ENCODE measurements around the gene OR5M3.

DNA sequence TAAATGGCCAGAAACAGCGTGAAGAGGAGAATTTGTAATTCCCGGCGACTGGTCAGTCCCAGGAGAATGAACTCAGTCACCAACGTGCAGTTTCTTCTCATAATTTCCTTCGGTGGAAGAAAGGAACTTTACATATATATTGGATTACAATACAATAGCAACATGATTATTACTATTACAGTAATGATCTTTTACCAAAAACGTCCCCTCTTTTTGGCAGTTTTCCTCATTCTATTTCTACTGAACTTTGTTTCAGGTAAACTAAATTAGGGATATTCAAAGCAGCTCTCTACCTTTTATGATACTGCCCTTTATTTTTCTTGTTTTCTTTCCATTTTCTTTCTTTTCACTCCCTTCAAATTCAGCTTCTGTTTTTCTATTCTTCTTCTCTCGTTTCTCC, 18.1 kb upstream of the OR5M3 start, which contains the start of gene OR5M8:
- TF ChIP-seq, protein P1, sequence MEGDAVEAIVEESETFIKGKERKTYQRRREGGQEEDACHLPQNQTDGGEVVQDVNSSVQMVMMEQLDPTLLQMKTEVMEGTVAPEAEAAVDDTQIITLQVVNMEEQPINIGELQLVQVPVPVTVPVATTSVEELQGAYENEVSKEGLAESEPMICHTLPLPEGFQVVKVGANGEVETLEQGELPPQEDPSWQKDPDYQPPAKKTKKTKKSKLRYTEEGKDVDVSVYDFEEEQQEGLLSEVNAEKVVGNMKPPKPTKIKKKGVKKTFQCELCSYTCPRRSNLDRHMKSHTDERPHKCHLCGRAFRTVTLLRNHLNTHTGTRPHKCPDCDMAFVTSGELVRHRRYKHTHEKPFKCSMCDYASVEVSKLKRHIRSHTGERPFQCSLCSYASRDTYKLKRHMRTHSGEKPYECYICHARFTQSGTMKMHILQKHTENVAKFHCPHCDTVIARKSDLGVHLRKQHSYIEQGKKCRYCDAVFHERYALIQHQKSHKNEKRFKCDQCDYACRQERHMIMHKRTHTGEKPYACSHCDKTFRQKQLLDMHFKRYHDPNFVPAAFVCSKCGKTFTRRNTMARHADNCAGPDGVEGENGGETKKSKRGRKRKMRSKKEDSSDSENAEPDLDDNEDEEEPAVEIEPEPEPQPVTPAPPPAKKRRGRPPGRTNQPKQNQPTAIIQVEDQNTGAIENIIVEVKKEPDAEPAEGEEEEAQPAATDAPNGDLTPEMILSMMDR (conservative IDR thresholded peaks at IDR 0.05; ENCODE audit: low read length), result no peak
- no peak for TF ChIP-seq EZH2phosphoT487 (IDR thresholded peaks at IDR 0.05; ENCODE audit: borderline replicate concordance)
